NT2/D1 (cell line): ENCODE results near the gene ADM2.

Source experiments
- YY1 ChIP-seq: IDR thresholded peaks from 2 replicates; pipeline ENCODE4 v1.6.1; 2011; ENCODE audit not compliant: insufficient read length, insufficient read depth
- ZNF274 ChIP-seq: IDR thresholded peaks from 2 replicates; pipeline ENCODE4 v1.6.1; 2011; ENCODE audit warnings: mild to moderate bottlenecking, low read depth, low read length

DNA sequence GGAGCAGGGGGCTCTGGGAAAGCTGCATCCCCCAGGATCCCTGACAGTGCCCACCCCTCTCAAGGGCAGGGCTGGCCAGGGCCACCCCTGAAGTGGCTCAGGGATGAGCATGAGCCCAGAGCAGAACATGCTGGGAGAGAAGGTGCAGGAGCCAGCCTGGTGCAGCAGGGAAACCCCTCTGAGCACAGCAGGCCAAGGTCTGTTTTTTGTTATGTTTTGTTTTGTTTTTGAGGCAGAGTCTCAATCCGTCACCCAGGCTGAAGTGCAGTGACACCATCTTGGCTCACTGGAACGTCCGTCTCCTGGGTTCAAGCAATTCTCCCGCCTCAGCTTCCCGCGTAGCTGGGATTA is 5.7 kb upstream of the ADM2 start:
- TF ChIP-seq ZNF274 (no peak), YY1 (no peak)
